GM12891 (cell line): Measurements from ENCODE around the gene UBR4.

ENCODE experiments used
- PAX5 ChIP-seq: IDR thresholded peaks from 2 replicates; pipeline ENCODE4 v1.6.1; 2011; ENCODE audit warnings: low read length, moderate library complexity, mild to moderate bottlenecking; ENCODE audit not compliant: insufficient read depth, severe bottlenecking
- POLR2A ChIP-seq: IDR thresholded peaks from 2 replicates; pipeline ENCODE4 v1.6.1; 2011; ENCODE audit warnings: low read depth, low read length, control low read depth
- POLR2AphosphoS5 ChIP-seq: IDR thresholded peaks from 2 replicates; pipeline ENCODE4 v1.6.1; 2011; ENCODE audit warnings: low read depth, low read length, control low read depth
- SPI1 ChIP-seq: IDR thresholded peaks from 2 replicates; pipeline ENCODE4 v1.6.1; 2011; ENCODE audit warnings: low read depth, low read length, control low read depth
- TAF1 ChIP-seq: IDR thresholded peaks from 2 replicates; pipeline ENCODE4 v1.6.1; 2011; ENCODE audit warnings: low read depth, low read length, control low read depth

- TF ChIP-seq POLR2AphosphoS5 (no peak), POLR2A (no peak), TAF1 (no peak), SPI1 (no peak), PAX5 (no peak)
These were observed 113.8 kb downstream of the UBR4 start for GRCh38 chr1:19096036-19096833.
